ENCODE measurements around the gene PTGES.

Gene PTGES

DNA sequence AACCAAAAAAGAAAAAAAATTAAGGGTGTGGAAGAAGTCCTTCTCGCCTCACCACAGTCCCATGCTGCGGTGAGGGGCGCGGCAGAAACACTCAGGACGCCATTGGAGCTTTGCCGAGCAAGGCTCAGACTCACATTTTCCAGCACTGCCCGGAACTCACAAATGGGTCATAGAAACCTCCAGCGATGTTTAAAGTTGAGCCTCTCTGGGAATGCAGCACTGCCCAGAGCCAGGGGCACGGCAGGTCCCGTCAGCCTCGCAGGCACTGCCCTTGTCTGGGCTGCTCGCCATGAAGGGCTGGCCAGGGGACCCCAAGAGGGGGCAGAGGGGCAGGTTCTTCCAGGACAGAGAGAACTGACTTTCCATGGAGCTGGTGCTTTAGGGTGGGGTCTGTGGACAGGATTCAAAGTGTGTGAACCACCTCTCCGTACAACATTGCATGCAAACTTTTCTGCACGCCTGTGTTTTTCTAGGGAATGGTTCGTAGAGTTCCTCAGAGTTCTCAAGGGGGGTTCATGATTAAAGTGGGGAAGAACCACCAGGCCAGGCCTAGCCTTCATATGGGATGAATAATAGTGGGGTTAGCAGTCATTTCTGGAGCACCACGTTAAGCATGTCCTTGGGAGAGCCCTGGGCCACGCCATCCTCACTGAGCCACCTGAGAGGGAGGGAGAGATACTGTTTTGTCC, 49.0 kb downstream of the PTGES start:
- Histone ChIP-seq H3K4me3 (peak overlapping the region; percentile 58), H3K27ac (peak overlapping the region; percentile 64 to 96)
- DNase-seq (ENCODE audit: low spot score), result peak; percentile 89
- TF ChIP-seq, protein P1, sequence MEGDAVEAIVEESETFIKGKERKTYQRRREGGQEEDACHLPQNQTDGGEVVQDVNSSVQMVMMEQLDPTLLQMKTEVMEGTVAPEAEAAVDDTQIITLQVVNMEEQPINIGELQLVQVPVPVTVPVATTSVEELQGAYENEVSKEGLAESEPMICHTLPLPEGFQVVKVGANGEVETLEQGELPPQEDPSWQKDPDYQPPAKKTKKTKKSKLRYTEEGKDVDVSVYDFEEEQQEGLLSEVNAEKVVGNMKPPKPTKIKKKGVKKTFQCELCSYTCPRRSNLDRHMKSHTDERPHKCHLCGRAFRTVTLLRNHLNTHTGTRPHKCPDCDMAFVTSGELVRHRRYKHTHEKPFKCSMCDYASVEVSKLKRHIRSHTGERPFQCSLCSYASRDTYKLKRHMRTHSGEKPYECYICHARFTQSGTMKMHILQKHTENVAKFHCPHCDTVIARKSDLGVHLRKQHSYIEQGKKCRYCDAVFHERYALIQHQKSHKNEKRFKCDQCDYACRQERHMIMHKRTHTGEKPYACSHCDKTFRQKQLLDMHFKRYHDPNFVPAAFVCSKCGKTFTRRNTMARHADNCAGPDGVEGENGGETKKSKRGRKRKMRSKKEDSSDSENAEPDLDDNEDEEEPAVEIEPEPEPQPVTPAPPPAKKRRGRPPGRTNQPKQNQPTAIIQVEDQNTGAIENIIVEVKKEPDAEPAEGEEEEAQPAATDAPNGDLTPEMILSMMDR (IDR thresholded peaks at IDR 0.05), result no peak

DNA sequence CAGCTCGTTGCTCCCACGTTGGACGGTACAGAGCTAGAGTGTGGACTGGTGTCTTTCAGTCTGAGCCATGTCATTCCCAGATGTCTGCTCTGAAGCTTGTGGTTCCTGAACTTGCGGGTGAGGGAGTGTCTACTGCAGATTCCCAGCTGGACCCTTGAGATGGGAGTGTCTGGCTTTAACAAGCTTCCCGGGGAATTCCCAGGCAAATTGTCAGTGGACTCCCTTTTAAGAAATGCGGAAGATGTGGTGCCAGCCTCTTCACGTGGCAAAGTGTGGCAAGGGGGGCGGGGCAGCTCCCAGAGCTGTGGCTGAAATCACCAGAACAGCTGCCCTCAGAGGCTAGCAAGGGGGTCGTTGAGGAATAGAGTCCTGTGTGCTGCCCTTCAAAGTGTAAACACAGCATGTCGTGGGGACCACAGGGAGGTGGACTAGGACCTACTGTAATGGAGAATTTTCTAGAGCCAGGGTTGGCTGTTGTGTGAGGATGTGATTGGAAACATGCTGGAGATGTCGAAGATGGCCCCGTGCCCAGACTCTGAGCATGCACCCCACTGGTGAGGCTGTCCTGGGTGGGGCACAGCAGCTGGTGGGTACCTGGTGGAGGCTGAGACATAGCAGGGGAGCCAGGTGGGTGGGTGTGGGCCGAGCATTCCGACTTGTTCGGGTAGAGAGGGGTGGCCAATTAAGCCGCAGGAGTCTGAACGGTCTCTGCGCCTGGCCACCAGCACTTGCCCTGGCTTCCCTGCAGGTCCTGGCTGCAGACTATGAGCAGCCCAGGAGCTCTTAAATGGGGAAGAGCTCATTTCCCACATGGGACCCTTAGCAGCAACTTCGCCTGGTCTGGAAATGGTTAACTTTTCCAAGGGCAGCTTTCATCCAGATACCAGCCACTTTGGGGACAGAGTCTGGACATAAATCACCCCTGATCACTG, 50.0 kb downstream of the PTGES start:
- TF ChIP-seq, protein P1 (IDR thresholded peaks at IDR 0.05), result no peak
- peak overlapping the region; percentile 58 for H3K4me3 ChIP-seq
- H3K27ac ChIP-seq, result peak overlapping the region; percentile 64 to 96
- no peak for DNase-seq (ENCODE audit: low spot score)

DNA sequence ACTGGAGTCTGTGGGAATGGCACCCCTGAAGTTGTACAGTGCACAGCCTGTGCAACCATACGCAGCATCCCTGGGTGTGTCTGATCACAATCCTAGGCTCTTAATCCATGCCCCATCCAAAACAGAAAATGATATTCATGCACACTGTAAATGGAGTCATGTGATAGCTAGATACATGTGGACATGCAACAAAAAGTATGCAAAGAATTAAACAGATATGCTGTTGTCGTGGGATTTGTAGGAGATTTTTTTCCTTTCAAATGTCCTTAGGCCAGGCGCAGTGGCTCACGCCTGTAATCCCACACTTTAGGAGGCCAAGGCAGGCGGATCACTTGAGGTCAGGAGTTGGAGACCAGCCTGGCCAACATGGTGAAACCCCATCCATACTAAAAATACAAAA, 51.3 kb downstream of the PTGES start:
- no peak for DNase-seq (ENCODE audit: low spot score)
- no peak overlapping the region for H3K4me3 ChIP-seq
- TF ChIP-seq, protein P1 (IDR thresholded peaks at IDR 0.05), result no peak
- peak overlapping the region; percentile 64 to 96 for H3K27ac ChIP-seq

DNA sequence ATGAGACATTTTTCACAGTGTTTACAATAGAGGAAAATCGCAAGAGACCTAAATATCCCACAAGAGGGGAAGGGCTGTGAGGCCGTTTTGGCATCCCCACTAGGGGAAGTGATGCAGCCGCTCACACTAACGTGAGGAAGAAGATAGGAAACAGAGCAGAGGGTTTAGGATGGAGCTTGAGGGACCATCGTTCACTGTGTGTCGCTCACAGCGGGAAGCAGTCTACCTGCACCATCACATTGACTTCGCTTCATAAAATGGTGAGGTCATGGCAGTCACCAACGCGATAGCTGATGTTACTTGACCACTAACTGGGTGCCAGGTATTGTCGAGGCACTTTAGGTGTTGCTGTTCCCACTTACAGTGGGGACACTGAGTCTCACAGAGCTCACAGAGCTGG, 51.8 kb downstream of the PTGES start:
- Histone ChIP-seq H3K27ac (peak overlapping the region in 1 of 2 donors; percentile 96), H3K4me3 (no peak overlapping the region)
- DNase-seq (ENCODE audit: low spot score), result no peak
- TF ChIP-seq, protein P1 (IDR thresholded peaks at IDR 0.05), result no peak

DNA sequence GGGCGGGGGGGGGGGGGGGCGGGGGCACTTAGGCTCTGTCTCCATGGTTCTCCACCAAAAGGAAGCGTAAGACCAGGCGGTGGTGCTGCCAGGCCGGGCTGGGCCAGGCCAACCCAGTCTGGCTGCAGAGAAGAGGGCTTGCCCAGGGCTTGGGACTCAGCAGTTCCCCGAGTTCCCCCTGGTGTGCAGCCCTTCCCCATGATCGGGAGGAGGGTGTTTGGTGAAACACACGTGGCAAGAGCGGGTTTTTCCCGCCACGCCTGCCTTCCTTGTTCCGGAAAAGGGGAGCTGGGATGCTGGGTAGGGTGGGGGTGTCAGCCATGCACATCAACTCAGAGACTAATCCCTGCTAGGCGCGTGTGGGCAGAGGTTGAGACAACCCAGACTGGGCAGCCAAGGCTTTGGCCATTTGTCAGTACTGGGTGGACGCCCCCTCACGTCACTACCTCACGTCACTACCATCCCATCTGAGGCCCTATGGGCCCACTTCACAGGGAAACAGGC, 54.5 kb downstream of the PTGES start:
- TF ChIP-seq, protein P1 (IDR thresholded peaks at IDR 0.05), result no peak
- Histone ChIP-seq H3K4me3 (peak overlapping the region; percentile 78), H3K27ac (peak overlapping the region; percentile 92 to 95)
- peak; percentile 84 for DNase-seq (ENCODE audit: low spot score)

DNA sequence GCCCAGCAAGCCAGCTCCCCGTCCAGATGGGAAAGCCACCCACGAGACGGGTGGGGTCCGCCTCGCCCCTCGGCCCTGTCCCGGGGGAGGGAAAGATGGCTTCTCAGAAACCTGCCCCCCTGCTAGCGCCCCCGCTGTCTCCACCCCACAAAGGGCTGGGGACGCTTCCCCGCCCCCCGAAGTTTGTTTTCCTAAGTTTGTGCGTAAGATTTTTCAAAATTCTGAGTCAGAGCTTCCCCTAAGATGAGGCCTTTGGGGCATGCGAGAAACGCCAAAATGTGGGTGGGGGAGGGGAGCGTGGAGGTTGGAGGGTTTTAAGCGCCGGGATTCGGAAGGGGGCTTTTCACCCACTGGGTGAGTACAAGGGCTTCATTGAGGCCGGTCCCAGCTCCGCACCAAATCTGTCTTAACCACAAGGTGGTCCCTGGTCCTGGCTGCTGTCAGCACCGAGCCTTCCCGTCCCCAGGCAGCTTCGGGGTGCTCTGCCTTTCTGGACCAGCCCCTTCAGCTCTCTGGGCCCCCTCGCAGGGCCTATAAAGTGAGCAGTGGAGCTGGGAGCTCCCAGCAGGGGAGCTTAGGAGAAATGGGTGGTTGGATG, 55.1 kb downstream of the PTGES start:
- TF ChIP-seq, protein P1 (IDR thresholded peaks at IDR 0.05), result no peak
- DNase-seq (ENCODE audit: low spot score), result peak; percentile 87
- Histone ChIP-seq H3K4me3 (peak overlapping the region; percentile 78), H3K27ac (peak overlapping the region; percentile 92 to 95)

Data from coronary artery (tissue), 2 donors.